Smooth muscle cell (in vitro differentiated cells): Measurements from ENCODE around the gene SNX1. TPM values are rescaled to one million over a fixed set of nuclear protein-coding genes. Genes with fewer than 3 reads are reported as not detected.

Source experiments
- DNase-seq: peaks from one replicate; lab custom pipeline; 2025; ENCODE audit not compliant: unreplicated experiment; lab: John Stamatoyannopoulos, UW
- H2AFZ ChIP-seq: fragments of 200-600 bp; sonication (generic); 2 replicates; pipeline ENCODE4 v1.6.0; 2016; ENCODE audit warnings: antibody characterized with exemption, low read depth, mild to moderate bottlenecking
- H3F3A ChIP-seq: fragments of 200-600 bp; sonication (generic); 2 replicates; pipeline ENCODE4 v1.6.0; 2017; ENCODE audit warnings: antibody characterized with exemption, low read depth
- H3K27ac ChIP-seq: fragments of 200-600 bp; sonication (generic); 2 replicates; pipeline ENCODE4 v1.5.1; 2016; ENCODE audit warnings: low read depth, mild to moderate bottlenecking
- H3K27me3 ChIP-seq: fragments of 200-600 bp; sonication (generic); 2 replicates; pipeline ENCODE4 v1.6.1; 2016; ENCODE audit warnings: low read depth, mild to moderate bottlenecking
- H3K36me3 ChIP-seq: fragments of 200-600 bp; sonication (generic); 2 replicates; pipeline ENCODE4 v1.5.1; 2016; ENCODE audit warnings: low read depth
- H3K4me1 ChIP-seq: fragments of 200-600 bp; sonication (generic); 2 replicates; pipeline ENCODE4 v1.5.1; 2016; ENCODE audit warnings: low read depth
- H3K4me2 ChIP-seq: fragments of 200-600 bp; sonication (generic); 2 replicates; pipeline ENCODE4 v1.6.0; 2016; ENCODE audit warnings: mild to moderate bottlenecking
- H3K4me3 ChIP-seq: fragments of 200-600 bp; sonication (generic); 2 replicates; pipeline ENCODE4 v1.5.1; 2016; ENCODE audit warnings: mild to moderate bottlenecking
- H3K79me2 ChIP-seq: fragments of 200-600 bp; sonication (generic); 2 replicates; pipeline ENCODE4 v1.6.0; 2016; ENCODE audit warnings: low read depth, mild to moderate bottlenecking
- H3K9ac ChIP-seq: fragments of 200-600 bp; sonication (generic); 2 replicates; pipeline ENCODE4 v1.6.0; 2016; ENCODE audit warnings: low read depth
- H3K9me3 ChIP-seq: fragments of 200-600 bp; sonication (generic); replicated peaks from 2 replicates; pipeline ENCODE4 v1.5.1; 2016; ENCODE audit warnings: low read depth
- H4K20me1 ChIP-seq: fragments of 200-600 bp; sonication (generic); 2 replicates; pipeline ENCODE4 v1.6.0; 2016; ENCODE audit warnings: low read depth
- WGBS: methylation state at CpG from one replicate; pipeline ENCODE4 v1.1.7; 2016; ENCODE audit warnings: low lambda C conversion rate; 5-methylcytosine and 5-hydroxymethylcytosine counted together
- polyA plus RNA-seq: library from polyadenylated mRNA; unstranded; fragments of >200 nt; fragmentation: Nextera tagmentation; extraction: Ambion mirVana; gene quantifications from 2 replicates; pipeline ENCODE4 v1.2.1, GENCODE V29; 2016
- total RNA-seq: library from RNA; depleted of rRNA; stranded (reverse); fragments of >200 nt; gene quantifications from 2 replicates; pipeline ENCODE4 v1.2.3, GENCODE V29; 2014
- TF ChIP-seq, protein P1 (sequence below): fragments of 200-600 bp; sonication (generic); IDR thresholded peaks from 2 replicates; pipeline ENCODE4 v1.5.1; 2017; ENCODE audit warnings: borderline replicate concordance, mild to moderate bottlenecking, antibody characterized with exemption; ENCODE audit not compliant: insufficient read depth, poor library complexity, severe bottlenecking

The SNX1 gene
- total and polyA plus RNA-seq, 2 experiments from 2014 or later, result 33.8 to 41.2 TPM

DNA sequence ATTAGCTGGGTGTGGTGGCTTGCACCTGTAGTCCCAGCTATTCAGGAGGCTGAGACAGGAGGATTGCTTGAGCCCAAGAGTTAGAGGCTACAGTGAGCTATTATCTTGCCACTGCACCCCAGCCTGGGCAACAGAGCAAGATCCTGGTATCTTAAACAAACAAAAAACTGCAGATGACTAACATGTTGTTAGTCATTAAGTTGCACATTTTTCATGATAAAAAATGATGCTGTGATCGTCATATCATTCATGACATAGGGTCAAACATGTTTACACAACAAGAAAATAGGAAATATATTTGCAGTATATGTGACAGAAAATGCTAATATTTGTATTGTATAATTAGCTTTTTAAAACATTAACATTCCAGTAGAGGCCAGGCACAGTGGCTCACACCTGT is 29.3 kb upstream of the SNX1 start:
- no peaks in the 10 kb centered on the region for H4K20me1 ChIP-seq
- H3K4me3 ChIP-seq, result no peak overlapping the region
- no peaks in the 10 kb centered on the region for H3K9me3 ChIP-seq
- DNase-seq, result no peak
- no peak overlapping the region for H3K4me2 ChIP-seq
- H3K79me2 ChIP-seq, result no peaks in the 10 kb centered on the region
- H3K36me3 ChIP-seq, result no peaks in the 10 kb centered on the region
- H3K4me1 ChIP-seq, result no peaks in the 10 kb centered on the region
- H3F3A ChIP-seq, result no peaks in the 10 kb centered on the region
- H3K27ac ChIP-seq, result no peak overlapping the region
- no peak overlapping the region for H3K9ac ChIP-seq
- 70% methylated on average over 1 of the region's 1 CpG for WGBS
- H3K27me3 ChIP-seq, result peaks cover 3% of the 10 kb centered on the region
- no peak overlapping the region for H2AFZ ChIP-seq
- TF ChIP-seq, protein P1, sequence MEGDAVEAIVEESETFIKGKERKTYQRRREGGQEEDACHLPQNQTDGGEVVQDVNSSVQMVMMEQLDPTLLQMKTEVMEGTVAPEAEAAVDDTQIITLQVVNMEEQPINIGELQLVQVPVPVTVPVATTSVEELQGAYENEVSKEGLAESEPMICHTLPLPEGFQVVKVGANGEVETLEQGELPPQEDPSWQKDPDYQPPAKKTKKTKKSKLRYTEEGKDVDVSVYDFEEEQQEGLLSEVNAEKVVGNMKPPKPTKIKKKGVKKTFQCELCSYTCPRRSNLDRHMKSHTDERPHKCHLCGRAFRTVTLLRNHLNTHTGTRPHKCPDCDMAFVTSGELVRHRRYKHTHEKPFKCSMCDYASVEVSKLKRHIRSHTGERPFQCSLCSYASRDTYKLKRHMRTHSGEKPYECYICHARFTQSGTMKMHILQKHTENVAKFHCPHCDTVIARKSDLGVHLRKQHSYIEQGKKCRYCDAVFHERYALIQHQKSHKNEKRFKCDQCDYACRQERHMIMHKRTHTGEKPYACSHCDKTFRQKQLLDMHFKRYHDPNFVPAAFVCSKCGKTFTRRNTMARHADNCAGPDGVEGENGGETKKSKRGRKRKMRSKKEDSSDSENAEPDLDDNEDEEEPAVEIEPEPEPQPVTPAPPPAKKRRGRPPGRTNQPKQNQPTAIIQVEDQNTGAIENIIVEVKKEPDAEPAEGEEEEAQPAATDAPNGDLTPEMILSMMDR, result no peak

- no peaks in the 10 kb centered on the region for H4K20me1 ChIP-seq
- H3F3A ChIP-seq, result no peaks in the 10 kb centered on the region
- no peaks in the 10 kb centered on the region for H3K9me3 ChIP-seq
- H3K4me2 ChIP-seq, result no peak overlapping the region
- 36% methylated on average over 11 of the region's 11 CpGs for WGBS
- DNase-seq, result peak; percentile 22
- no peaks in the 10 kb centered on the region for H3K79me2 ChIP-seq
- TF ChIP-seq, protein P1, result peak; percentile 76
- H3K27ac ChIP-seq, result no peak overlapping the region
- H3K9ac ChIP-seq, result no peak overlapping the region
- H3K4me1 ChIP-seq, result no peaks in the 10 kb centered on the region
- H3K36me3 ChIP-seq, result no peaks in the 10 kb centered on the region
- H3K27me3 ChIP-seq, result peaks cover 3% of the 10 kb centered on the region
- H3K4me3 ChIP-seq, result no peak overlapping the region
- no peak overlapping the region for H2AFZ ChIP-seq
These were observed 28.2 kb upstream of the SNX1 start for GRCh38 chr15:64067564-64068030.

DNA sequence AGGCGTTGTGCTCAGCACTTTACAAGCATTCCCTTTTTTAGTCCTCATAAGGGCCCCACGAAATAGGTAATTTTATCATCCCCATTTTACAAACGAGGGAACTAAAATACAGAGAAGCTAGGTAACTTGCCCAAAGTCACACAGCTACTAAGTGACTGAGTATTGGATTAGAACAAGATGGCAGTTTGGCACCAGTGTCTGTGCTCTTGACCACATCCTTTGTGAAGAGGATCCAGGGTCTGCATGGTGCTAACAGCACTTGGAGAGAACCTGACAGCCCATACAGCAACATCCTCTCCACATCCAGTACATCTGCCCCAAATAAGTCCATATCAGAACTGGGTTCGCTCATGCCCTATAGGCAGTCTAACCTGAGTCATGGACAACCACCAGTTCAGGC is 27.6 kb upstream of the SNX1 start:
- WGBS, result 67% methylated on average over 4 of the region's 4 CpGs
- TF ChIP-seq, protein P1, result no peak

DNA sequence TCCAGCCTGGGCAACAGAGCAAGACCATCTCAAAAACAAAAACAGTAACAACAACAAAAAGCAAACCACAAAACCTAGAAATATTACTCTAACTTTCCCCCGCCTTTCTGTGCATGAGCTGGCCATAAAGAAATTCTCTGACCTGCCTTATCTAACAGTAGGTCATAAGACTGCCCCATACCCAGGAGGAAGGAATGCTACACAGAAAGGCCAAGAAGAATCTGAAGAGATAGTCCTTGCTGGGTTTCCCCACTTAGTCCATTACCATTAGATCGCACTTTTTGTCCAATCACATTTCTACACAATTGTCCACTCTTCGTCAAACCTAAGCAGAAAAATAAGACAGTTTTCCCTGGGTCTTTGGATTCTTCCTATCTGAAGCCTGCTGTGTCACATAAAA is 25.7 kb upstream of the SNX1 start:
- no peaks in the 10 kb centered on the region for H3K36me3 ChIP-seq
- TF ChIP-seq, protein P1, result no peak
- no peaks in the 10 kb centered on the region for H3K79me2 ChIP-seq
- H3K4me2 ChIP-seq, result no peak overlapping the region
- DNase-seq, result no peak
- no peaks in the 10 kb centered on the region for H3K4me1 ChIP-seq
- no peaks in the 10 kb centered on the region for H4K20me1 ChIP-seq
- no peak overlapping the region for H3K9ac ChIP-seq
- no peak overlapping the region for H3K4me3 ChIP-seq
- 97% methylated on average over 3 of the region's 3 CpGs for WGBS
- no peak overlapping the region for H3K27ac ChIP-seq
- H3F3A ChIP-seq, result no peaks in the 10 kb centered on the region
- H3K9me3 ChIP-seq, result no peaks in the 10 kb centered on the region
- no peaks in the 10 kb centered on the region for H3K27me3 ChIP-seq
- no peak overlapping the region for H2AFZ ChIP-seq

More for the DNA sequence above, 27.6 kb upstream of the SNX1 start:
- Histone ChIP-seq H3F3A (no peaks in the 10 kb centered on the region), H3K27ac (no peak overlapping the region), H3K4me2 (no peak overlapping the region), H3K27me3 (peaks cover 3% of the 10 kb centered on the region), H3K4me3 (no peak overlapping the region), H3K4me1 (no peaks in the 10 kb centered on the region), H4K20me1 (no peaks in the 10 kb centered on the region), H3K9ac (no peak overlapping the region), H2AFZ (no peak overlapping the region), H3K36me3 (no peaks in the 10 kb centered on the region), H3K9me3 (no peaks in the 10 kb centered on the region), H3K79me2 (no peaks in the 10 kb centered on the region)
- DNase-seq, result no peak
